ENCODE measurements around the gene SPOCK1.

SPOCK1 gene

DNA sequence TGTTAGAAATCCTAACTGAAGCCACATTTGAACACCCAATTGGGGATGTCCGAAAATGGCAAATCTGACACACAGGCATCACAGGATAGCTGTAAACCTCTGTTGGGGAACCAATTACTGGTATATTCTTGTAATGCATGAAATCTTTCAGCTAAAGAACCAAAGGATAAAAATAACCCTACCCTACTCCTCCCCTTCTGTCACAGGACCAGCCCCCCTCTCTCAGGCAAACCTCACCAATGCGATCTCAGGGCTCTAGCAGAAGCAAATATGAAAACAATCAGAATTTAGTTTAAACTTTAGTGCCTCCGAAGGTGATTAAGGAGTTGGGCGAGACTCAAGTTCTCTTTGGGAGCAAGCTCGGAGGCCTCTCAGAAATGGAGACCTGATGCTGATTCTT lies 499.3 kb downstream of the SPOCK1 start:
- TF ChIP-seq, protein P1, sequence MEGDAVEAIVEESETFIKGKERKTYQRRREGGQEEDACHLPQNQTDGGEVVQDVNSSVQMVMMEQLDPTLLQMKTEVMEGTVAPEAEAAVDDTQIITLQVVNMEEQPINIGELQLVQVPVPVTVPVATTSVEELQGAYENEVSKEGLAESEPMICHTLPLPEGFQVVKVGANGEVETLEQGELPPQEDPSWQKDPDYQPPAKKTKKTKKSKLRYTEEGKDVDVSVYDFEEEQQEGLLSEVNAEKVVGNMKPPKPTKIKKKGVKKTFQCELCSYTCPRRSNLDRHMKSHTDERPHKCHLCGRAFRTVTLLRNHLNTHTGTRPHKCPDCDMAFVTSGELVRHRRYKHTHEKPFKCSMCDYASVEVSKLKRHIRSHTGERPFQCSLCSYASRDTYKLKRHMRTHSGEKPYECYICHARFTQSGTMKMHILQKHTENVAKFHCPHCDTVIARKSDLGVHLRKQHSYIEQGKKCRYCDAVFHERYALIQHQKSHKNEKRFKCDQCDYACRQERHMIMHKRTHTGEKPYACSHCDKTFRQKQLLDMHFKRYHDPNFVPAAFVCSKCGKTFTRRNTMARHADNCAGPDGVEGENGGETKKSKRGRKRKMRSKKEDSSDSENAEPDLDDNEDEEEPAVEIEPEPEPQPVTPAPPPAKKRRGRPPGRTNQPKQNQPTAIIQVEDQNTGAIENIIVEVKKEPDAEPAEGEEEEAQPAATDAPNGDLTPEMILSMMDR (IDR thresholded peaks at IDR 0.05) = no peak

DNA sequence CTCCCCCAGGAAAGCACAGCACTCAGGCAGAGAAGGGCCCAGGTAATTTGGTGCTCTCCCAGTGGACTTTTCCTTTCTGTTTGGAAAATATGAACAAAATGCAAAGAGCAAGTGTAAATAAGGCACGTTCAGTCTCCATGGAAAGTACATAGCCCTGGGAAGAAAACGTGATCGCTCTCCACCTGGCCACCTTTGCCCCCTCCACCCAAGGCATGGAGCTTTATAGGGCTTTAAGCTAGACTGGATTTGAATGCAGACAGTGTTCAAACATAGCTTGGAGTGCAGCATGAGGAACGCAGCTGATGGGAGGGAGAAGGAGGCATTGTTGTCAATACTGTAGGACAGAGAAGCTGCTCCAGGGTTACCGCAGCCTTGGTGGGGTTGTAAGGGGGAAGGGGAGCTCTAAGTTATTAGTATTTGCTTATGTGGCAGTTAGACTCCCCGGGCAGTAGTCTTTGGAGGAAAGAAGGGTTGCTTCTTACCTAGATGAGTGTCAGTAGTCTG lies 500.2 kb downstream of the SPOCK1 start:
- TF ChIP-seq, protein P1 (IDR thresholded peaks at IDR 0.05) = no peak

DNA sequence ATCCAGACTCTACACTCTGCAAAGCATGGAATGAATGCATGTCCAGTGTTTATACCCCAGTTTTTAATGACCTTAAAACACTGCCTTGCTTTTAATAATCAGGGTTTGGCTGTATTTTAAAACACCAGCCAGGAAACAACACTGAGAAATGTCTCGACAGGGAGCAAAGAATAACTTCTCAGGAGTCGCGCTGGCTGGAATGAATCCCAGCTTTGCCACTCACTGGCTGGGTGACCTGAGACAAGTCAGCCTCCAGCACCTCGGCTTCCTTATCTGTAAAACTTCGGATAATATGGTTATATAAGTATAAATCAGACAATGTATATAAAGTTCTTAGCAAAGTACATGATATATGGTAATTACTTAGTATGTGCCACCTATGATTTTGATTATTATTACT lies 505.0 kb downstream of the SPOCK1 start:
- TF ChIP-seq, protein P1 (IDR thresholded peaks at IDR 0.05) = no peak

DNA sequence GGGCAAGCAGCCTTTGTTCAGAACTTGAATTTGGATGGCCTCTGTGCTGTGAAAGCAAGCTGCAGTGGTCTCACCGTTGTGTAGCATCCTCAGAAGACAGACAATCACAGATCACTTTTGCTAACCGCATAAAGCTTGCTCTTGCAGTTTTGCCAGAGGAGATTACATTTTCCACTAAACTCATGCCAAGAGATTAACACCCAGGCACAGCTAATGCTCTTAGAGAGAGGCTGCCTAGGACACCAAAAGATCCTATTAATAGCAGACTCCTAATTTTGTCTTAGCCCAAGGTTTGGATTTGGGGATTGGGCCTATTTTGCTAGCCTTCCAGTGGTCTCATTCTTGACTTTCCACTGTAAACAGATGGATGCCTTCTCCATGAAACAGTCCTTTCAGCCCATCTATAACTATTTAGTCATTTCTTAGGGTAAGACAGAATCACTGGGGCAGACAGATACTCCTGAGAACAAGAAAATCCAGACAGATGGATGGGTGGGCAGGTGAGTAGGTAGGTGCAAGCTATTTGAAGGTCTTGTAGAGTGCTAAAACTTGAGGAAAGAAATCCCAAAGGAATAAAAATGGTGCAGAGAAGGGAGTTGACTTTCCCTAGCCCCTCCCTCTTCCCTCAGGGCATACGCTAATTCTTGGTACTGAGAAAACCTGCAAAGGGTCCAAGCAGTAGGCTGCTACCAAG lies 506.2 kb downstream of the SPOCK1 start:
- TF ChIP-seq, protein P1 (IDR thresholded peaks at IDR 0.05) = no peak

DNA sequence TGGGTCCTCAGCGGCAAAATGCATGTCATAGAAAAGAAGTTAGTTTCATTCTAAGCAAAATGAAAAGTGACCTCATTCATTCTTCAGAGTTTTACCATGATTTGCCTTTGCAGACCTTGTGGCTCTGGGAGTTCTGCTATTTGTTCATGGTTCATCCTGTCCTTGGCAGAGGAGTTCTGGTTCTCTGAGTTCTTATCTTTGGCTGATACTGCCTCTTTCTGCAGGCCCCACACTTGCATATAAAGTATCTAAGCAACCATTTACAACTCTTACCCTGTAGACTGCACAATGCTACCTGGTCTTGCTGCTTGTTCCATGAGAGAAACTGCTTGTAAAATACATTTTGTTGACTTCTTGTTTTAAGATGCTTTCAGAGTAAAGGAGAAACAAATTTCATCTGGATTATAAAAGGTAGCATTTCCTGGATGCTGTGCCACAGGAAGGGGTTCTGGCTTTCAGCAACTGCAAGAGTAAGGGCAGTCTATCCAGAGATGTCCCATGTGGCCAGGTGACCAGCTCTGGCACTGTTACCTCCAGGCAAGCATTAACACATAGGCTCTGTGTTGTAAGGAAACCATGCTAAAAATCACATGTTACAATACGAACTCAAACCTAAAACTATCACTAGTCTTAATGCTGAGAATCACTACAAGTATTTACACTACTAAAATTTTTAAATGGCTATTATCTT lies 513.2 kb downstream of the SPOCK1 start:
- TF ChIP-seq, protein P1 (IDR thresholded peaks at IDR 0.05) = no peak

DNA sequence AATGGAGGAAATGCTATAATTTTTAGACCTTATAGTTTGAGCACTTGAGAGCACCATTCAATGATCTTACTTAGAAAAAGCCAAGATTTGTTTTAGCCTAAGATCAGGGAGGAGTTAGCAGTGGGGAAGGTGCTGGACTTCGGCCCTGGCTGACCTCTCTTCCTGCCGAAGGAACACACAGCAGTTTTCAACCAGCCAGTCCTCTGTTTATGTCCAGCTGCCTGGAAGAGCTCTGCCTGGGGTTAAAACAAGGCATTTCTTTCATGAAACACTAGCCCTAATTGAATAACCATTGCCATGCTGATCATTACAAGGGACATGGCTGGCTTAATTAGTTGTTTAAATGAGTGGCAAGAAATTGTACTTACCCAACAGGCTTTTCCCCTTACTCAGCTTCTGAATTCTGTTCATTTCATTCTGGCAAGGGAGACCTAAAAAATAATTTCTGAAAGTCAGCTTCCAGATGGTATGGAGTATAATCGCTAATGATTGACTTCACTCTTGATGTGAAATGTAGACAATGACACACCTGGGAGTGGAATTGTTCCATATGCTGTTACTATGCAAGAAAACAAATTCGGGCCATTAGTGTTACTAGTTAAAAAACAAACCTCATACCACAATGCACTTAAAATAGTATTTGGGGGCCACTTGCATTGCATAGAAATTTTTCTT lies 514.2 kb downstream of the SPOCK1 start:
- TF ChIP-seq, protein P1 (IDR thresholded peaks at IDR 0.05) = no peak

DNA sequence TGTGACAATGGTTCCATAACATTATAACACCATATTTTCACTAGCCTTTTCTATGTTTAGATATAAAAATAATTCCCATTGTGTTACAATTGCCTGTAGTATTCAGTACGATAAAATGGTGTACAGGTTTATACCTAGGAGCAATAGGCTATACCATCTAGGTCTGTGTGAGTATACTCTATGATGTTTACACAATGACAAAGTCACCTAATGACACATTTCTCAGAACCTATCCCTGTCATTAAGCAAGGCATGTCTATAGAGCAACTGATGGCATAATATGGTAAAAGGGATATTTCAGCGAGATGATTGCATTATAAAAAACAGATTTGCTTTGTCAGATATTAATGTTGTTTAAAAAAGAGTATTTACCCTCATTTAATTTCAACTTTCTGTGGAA lies 517.2 kb downstream of the SPOCK1 start:
- TF ChIP-seq, protein P1 (IDR thresholded peaks at IDR 0.05) = no peak
